HG03378 (cell line): Measurements from ENCODE around the gene APOBEC3G.

Source experiments
- ATAC-seq: cut with Tn5 transposase; IDR thresholded peaks from one replicate; pipeline ENCODE4 v1.9.1; 2021; ENCODE audit warnings: mild to moderate bottlenecking, moderate library complexity; ENCODE audit not compliant: unreplicated experiment

Gene APOBEC3G

GRCh38 chr22:39090426-39091064 lies 13.5 kb downstream of the APOBEC3G start:
- ATAC-seq = no peak

- no peak for ATAC-seq
Measured at GRCh38 chr22:39091126-39092081, 14.3 kb downstream of the APOBEC3G start.

- no peak for ATAC-seq
Measured at GRCh38 chr22:39092111-39092862, 15.2 kb downstream of the APOBEC3G start.

- ATAC-seq = no peak
Measured at GRCh38 chr22:39094717-39095389, 17.8 kb downstream of the APOBEC3G start.

GRCh38 chr22:39095971-39096370 lies 18.9 kb downstream of the APOBEC3G start:
- no peak for ATAC-seq

GRCh38 chr22:39097098-39098020 lies 20.3 kb downstream of the APOBEC3G start, which contains the start of gene APOBEC3H:
APOBEC3H (plus strand) TSS chr22:39097244; CDS start chr22:39100279, 3,035 bp downstream.
- peak; percentile 36 for ATAC-seq

- no peak for ATAC-seq
Measured at GRCh38 chr22:39098026-39098425, 21.0 kb downstream of the APOBEC3G start.

- no peak for ATAC-seq
Measured at GRCh38 chr22:39098576-39098975, 21.5 kb downstream of the APOBEC3G start.

GRCh38 chr22:39101226-39101625 lies 24.2 kb downstream of the APOBEC3G start:
- no peak for ATAC-seq

- ATAC-seq = no peak
Measured at GRCh38 chr22:39103431-39103830, 26.4 kb downstream of the APOBEC3G start.

- no peak for ATAC-seq
Measured at GRCh38 chr22:39106326-39106725, 29.3 kb downstream of the APOBEC3G start.

GRCh38 chr22:39108487-39108886 lies 31.4 kb downstream of the APOBEC3G start:
- no peak for ATAC-seq

- ATAC-seq = no peak
Measured at GRCh38 chr22:39109361-39109760, 32.3 kb downstream of the APOBEC3G start.

- ATAC-seq = no peak
Measured at GRCh38 chr22:39110631-39111561, 33.8 kb downstream of the APOBEC3G start.

GRCh38 chr22:39114112-39114511 lies 37.0 kb downstream of the APOBEC3G start:
- ATAC-seq = no peak

- no peak for ATAC-seq
Measured at GRCh38 chr22:39115570-39115969, 38.5 kb downstream of the APOBEC3G start.

- no peak for ATAC-seq
Measured at GRCh38 chr22:39115977-39116621, 39.0 kb downstream of the APOBEC3G start.

GRCh38 chr22:39117585-39118191 lies 40.6 kb downstream of the APOBEC3G start:
- ATAC-seq = peak; percentile 39
